ENCODE results near the gene MYO9A.

- TF ChIP-seq CTCF (IDR thresholded peaks at IDR 0.05 in 2 of 3, conservative IDR thresholded peaks at IDR 0.05 in 1 of 3; ENCODE audit: borderline replicate concordance in 1 of 3, insufficient read depth in 1 of 3, low read depth in 2 of 3, low read length in 2 of 3) (no peak), POLR2A (IDR thresholded peaks at IDR 0.05; ENCODE audit: borderline replicate concordance, extremely low read depth, insufficient read depth, insufficient read length) (no peak), RAD21 (IDR thresholded peaks at IDR 0.05; ENCODE audit: low read depth) (no peak), SRF (IDR thresholded peaks at IDR 0.05; ENCODE audit: low read depth) (no peak), YY1 (IDR thresholded peaks at IDR 0.05; ENCODE audit: extremely low read depth, insufficient replicate concordance, low read depth, low read length) (no peak), MAX (IDR thresholded peaks at IDR 0.05) (no peak), POLR2AphosphoS5 (IDR thresholded peaks at IDR 0.05; ENCODE audit: low read depth, low read length) (no peak), ATF3 (IDR thresholded peaks at IDR 0.05) (no peak), ZBTB33 (IDR thresholded peaks at IDR 0.05; ENCODE audit: extremely low read depth, insufficient replicate concordance, low read length) (no peak), EZH2phosphoT487 (IDR thresholded peaks at IDR 0.05; ENCODE audit: borderline replicate concordance) (no peak), REST (IDR thresholded peaks at IDR 0.05; ENCODE audit: low read depth) (no peak), ELF1 (IDR thresholded peaks at IDR 0.05; ENCODE audit: borderline replicate concordance, low read depth) (no peak)
These were observed 331.3 kb downstream of the MYO9A start for GRCh38 chr15:71786673-71787072.
